ENCODE measurements around the gene NADK. TPM values are rescaled to one million over a fixed set of nuclear protein-coding genes. Genes with fewer than 3 reads are reported as not detected.

NADK gene
- polyA plus RNA-seq, 1 donor (not counting 4 experiments of a cell fraction or from before 2014, with no cell fraction given) = 54.8 TPM

GRCh38 chr1:1815606-1816281 is 37.5 kb upstream of the NADK start:
- Histone ChIP-seq H3K9ac (ENCODE audit: control insufficient read depth, extremely low read depth, insufficient read depth, low read length) (no peak overlapping the region), H3K27me3 (ENCODE audit: control insufficient read depth, extremely low read depth, insufficient read depth, low read length) (no peaks in the 10 kb centered on the region), H3K4me3 (ENCODE audit: control insufficient read depth in 2 of 3, extremely low read depth in 1 of 3, insufficient read depth in 2 of 3, low read depth in 1 of 3, low read length in 3 of 3) (no peak overlapping the region), H3K36me3 (ENCODE audit: control insufficient read depth in 2 of 2, extremely low read depth in 1 of 2, insufficient read depth in 2 of 2, low read length in 2 of 2) (peaks cover 31 to 36% of the 10 kb centered on the region in 2 experiments), H4K20me1 (ENCODE audit: control insufficient read depth, extremely low read depth, insufficient read depth, low read length) (peaks cover 12% of the 10 kb centered on the region), H2AFZ (ENCODE audit: control insufficient read depth, low read length) (no peak overlapping the region), H3K4me2 (ENCODE audit: control insufficient read depth, extremely low read depth, insufficient read depth, low read depth, low read length) (no peak overlapping the region), H3K27ac (ENCODE audit: control insufficient read depth, insufficient read depth, low read length) (no peak overlapping the region), H3K4me1 (ENCODE audit: control insufficient read depth, extremely low read depth, insufficient read depth, low read length) (no peaks in the 10 kb centered on the region), H3K79me2 (ENCODE audit: control insufficient read depth, insufficient read depth, low read length) (peaks cover 64% of the 10 kb centered on the region), H3K9me1 (ENCODE audit: control insufficient read depth, extremely low read depth, insufficient read depth, low read length) (no peaks in the 10 kb centered on the region), H3K9me3 (ENCODE audit: control insufficient read depth, low read depth, low read length) (no peaks in the 10 kb centered on the region)
- DNase-seq (ENCODE audit: low read depth, low spot score) = no peak
- dilution Hi-C loops (cut with MboI; ENCODE audit: extremely low pct_ligation_motif_present, low sequenced_read_pairs) = no loop called here
- TF ChIP-seq EZH2 (IDR thresholded peaks at IDR 0.05; ENCODE audit: low read length) = no peak
- no peak for TF ChIP-seq CTCF (optimal IDR thresholded peaks at IDR 0.05 in 1 of 3, IDR thresholded peaks at IDR 0.05 in 1 of 3, conservative IDR thresholded peaks at IDR 0.05 in 1 of 3; ENCODE audit: extremely low read depth in 1 of 3, insufficient read depth in 2 of 3, low read length in 3 of 3)
- FAIRE-seq = no peak

GRCh38 chr1:1809489-1809888 is 31.2 kb upstream of the NADK start:
- Histone ChIP-seq H3K79me2 (ENCODE audit: control insufficient read depth, insufficient read depth, low read length) (peaks cover 50% of the 10 kb centered on the region), H3K36me3 (ENCODE audit: control insufficient read depth in 2 of 2, extremely low read depth in 1 of 2, insufficient read depth in 2 of 2, low read length in 2 of 2) (peaks cover 34 to 35% of the 10 kb centered on the region in 2 experiments)
- dilution Hi-C loops (cut with MboI; ENCODE audit: extremely low pct_ligation_motif_present, low sequenced_read_pairs) = no loop called here

More at GRCh38 chr1:1809489-1809888, 31.2 kb upstream of the NADK start:
- H3K27me3 ChIP-seq (ENCODE audit: control insufficient read depth, extremely low read depth, insufficient read depth, low read length) = no peaks in the 10 kb centered on the region
- no peak overlapping the region for H3K4me2 ChIP-seq (ENCODE audit: control insufficient read depth, extremely low read depth, insufficient read depth, low read depth, low read length)
- no peaks in the 10 kb centered on the region for H3K9me1 ChIP-seq (ENCODE audit: control insufficient read depth, extremely low read depth, insufficient read depth, low read length)
- no peak for FAIRE-seq
- H3K4me3 ChIP-seq (ENCODE audit: control insufficient read depth in 2 of 3, extremely low read depth in 1 of 3, insufficient read depth in 2 of 3, low read depth in 1 of 3, low read length in 3 of 3) = no peak overlapping the region
- H2AFZ ChIP-seq (ENCODE audit: control insufficient read depth, low read length) = no peak overlapping the region
- no peak for DNase-seq (ENCODE audit: low read depth, low spot score)
- H4K20me1 ChIP-seq (ENCODE audit: control insufficient read depth, extremely low read depth, insufficient read depth, low read length) = peaks cover 2% of the 10 kb centered on the region
- H3K9ac ChIP-seq (ENCODE audit: control insufficient read depth, extremely low read depth, insufficient read depth, low read length) = no peak overlapping the region
- TF ChIP-seq EZH2 (IDR thresholded peaks at IDR 0.05; ENCODE audit: low read length) (no peak), CTCF (optimal IDR thresholded peaks at IDR 0.05 in 1 of 3, IDR thresholded peaks at IDR 0.05 in 1 of 3, conservative IDR thresholded peaks at IDR 0.05 in 1 of 3; ENCODE audit: extremely low read depth in 1 of 3, insufficient read depth in 2 of 3, low read length in 3 of 3) (no peak)
- H3K4me1 ChIP-seq (ENCODE audit: control insufficient read depth, extremely low read depth, insufficient read depth, low read length) = no peaks in the 10 kb centered on the region
- H3K27ac ChIP-seq (ENCODE audit: control insufficient read depth, insufficient read depth, low read length) = no peak overlapping the region
- no peaks in the 10 kb centered on the region for H3K9me3 ChIP-seq (ENCODE audit: control insufficient read depth, low read depth, low read length)
